Transverse colon (tissue), 3 donors: ENCODE data around the gene HDAC2.

Source experiments
- POLR2A ChIP-seq: fragments of 450-650 bp; IDR thresholded peaks from one replicate; pipeline ENCODE4 v1.6.1; 2016; ENCODE audit warnings: antibody characterized with exemption, mild to moderate bottlenecking, moderate library complexity
- TF ChIP-seq, protein P1 (sequence below), 5 experiments: fragments of 200-600 bp in 3 of 5; fragments of 450-650 bp in 2 of 5; sonication (generic) in 3 of 5; IDR thresholded peaks; 1 replicate in 2 of 5; 2 replicates in 3 of 5; pipeline ENCODE4 v1.5.1; 2016 to 2017; ENCODE audit warnings: antibody characterized with exemption in 5 of 5, inconsistent platforms in 3 of 5, mild to moderate bottlenecking in 2 of 5, moderate library complexity in 1 of 5

DNA sequence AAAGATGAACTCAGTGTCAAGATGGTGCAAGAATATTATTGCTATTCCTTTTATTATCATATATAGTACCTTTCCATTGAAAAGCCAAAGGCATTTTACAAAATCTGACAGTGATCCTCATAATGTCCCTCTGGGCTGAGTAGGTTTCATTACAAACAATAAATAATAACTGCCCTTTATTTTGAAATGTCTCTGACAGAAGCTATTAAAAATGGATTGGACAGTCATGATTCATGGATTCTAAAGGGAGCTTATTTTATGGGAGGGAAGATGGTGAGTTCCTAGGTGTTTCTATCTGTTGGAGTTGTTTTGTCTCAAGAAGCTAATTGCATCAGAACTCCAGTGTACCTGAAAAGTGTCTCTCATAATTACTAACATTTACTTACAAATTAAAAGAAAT, 30.4 kb upstream of the HDAC2 start:
- TF ChIP-seq, protein P1, sequence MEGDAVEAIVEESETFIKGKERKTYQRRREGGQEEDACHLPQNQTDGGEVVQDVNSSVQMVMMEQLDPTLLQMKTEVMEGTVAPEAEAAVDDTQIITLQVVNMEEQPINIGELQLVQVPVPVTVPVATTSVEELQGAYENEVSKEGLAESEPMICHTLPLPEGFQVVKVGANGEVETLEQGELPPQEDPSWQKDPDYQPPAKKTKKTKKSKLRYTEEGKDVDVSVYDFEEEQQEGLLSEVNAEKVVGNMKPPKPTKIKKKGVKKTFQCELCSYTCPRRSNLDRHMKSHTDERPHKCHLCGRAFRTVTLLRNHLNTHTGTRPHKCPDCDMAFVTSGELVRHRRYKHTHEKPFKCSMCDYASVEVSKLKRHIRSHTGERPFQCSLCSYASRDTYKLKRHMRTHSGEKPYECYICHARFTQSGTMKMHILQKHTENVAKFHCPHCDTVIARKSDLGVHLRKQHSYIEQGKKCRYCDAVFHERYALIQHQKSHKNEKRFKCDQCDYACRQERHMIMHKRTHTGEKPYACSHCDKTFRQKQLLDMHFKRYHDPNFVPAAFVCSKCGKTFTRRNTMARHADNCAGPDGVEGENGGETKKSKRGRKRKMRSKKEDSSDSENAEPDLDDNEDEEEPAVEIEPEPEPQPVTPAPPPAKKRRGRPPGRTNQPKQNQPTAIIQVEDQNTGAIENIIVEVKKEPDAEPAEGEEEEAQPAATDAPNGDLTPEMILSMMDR (IDR thresholded peaks at IDR 0.05): no peak
- TF ChIP-seq POLR2A: no peak
